Putamen (tissue), 1 donor: ENCODE data around the gene RSPH1.

Experiments
- DNase-seq: peaks from one replicate; pipeline ENCODE4 v3.0.0-alpha.2; 2016; ENCODE audit warnings: low spot score

The RSPH1 gene

GRCh38 chr21:42465008-42465802 lies 30.8 kb downstream of the RSPH1 start:
- no peak for DNase-seq

- peak; percentile 60 for DNase-seq
These were observed 32.0 kb downstream of the RSPH1 start for GRCh38 chr21:42463861-42464515.

GRCh38 chr21:42461881-42462877 lies 33.8 kb downstream of the RSPH1 start:
- DNase-seq = no peak

GRCh38 chr21:42461185-42461520 lies 34.9 kb downstream of the RSPH1 start:
- no peak for DNase-seq

GRCh38 chr21:42460391-42461184 lies 35.4 kb downstream of the RSPH1 start:
- DNase-seq = no peak

- no peak for DNase-seq
These were observed 36.3 kb downstream of the RSPH1 start for GRCh38 chr21:42459546-42460215.

GRCh38 chr21:42459082-42459460 lies 37.0 kb downstream of the RSPH1 start:
- DNase-seq = no peak

- DNase-seq = no peak
These were observed 39.6 kb downstream of the RSPH1 start for GRCh38 chr21:42456457-42456856.

GRCh38 chr21:42455754-42456440 lies 40.1 kb downstream of the RSPH1 start:
- no peak for DNase-seq

- DNase-seq = no peak
These were observed 40.8 kb downstream of the RSPH1 start for GRCh38 chr21:42455196-42455595.

- no peak for DNase-seq
These were observed 41.2 kb downstream of the RSPH1 start for GRCh38 chr21:42454786-42455185.

- DNase-seq = no peak
These were observed 41.9 kb downstream of the RSPH1 start for GRCh38 chr21:42453986-42454570.

- no peak for DNase-seq
These were observed 42.6 kb downstream of the RSPH1 start for GRCh38 chr21:42453224-42453985.

- no peak for DNase-seq
These were observed 43.4 kb downstream of the RSPH1 start for GRCh38 chr21:42452401-42453223.

GRCh38 chr21:42451941-42452340 lies 44.1 kb downstream of the RSPH1 start:
- DNase-seq = no peak

- DNase-seq = no peak
These were observed 47.3 kb downstream of the RSPH1 start for GRCh38 chr21:42448686-42449085.

- no peak for DNase-seq
These were observed 48.3 kb downstream of the RSPH1 start for GRCh38 chr21:42447732-42448131.

- no peak for DNase-seq
These were observed 48.8 kb downstream of the RSPH1 start for GRCh38 chr21:42447182-42447581.
